Activated CD8-positive, alpha-beta memory T cell treated with anti-CD3 and anti-CD28 coated beads, Interleukin-2, amount 50 U/mL, for 24 hours (primary cell): ENCODE data around the gene PPIB.

ENCODE experiments used
- DNase-seq: peaks from one replicate; pipeline ENCODE4 v3.0.0-alpha.2; 2020; ENCODE audit errors: extremely low read depth

Gene PPIB

GRCh38 chr15:64158363-64159134, 4.3 kb downstream of the PPIB start:
- no peak for DNase-seq

- DNase-seq: no peak
Measured at GRCh38 chr15:64157599-64158125, 5.2 kb downstream of the PPIB start.

- no peak for DNase-seq
Measured at GRCh38 chr15:64156652-64157331, 6.0 kb downstream of the PPIB start.

GRCh38 chr15:64155802-64156651, 6.8 kb downstream of the PPIB start:
- no peak for DNase-seq

- peak; percentile 72 for DNase-seq
Measured at GRCh38 chr15:64153480-64154367, 9.1 kb downstream of the PPIB start.

- no peak for DNase-seq
Measured at GRCh38 chr15:64152507-64153387, 10.1 kb downstream of the PPIB start.

- DNase-seq: no peak
Measured at GRCh38 chr15:64151727-64152506, 10.9 kb downstream of the PPIB start, which contains the start of gene SNX22. Gene SNX22, plus strand, starts transcription at chr15:64151731. Its CDS starts 45 bp downstream, at chr15:64151776.

- DNase-seq: no peak
Measured at GRCh38 chr15:64149893-64150578, 12.8 kb downstream of the PPIB start.

GRCh38 chr15:64149424-64149823, 13.4 kb downstream of the PPIB start:
- no peak for DNase-seq

GRCh38 chr15:64148581-64148980, 14.2 kb downstream of the PPIB start:
- no peak for DNase-seq

GRCh38 chr15:64148168-64148567, 14.7 kb downstream of the PPIB start:
- no peak for DNase-seq

- DNase-seq: no peak
Measured at GRCh38 chr15:64146885-64147681, 15.7 kb downstream of the PPIB start.

- DNase-seq: no peak
Measured at GRCh38 chr15:64146520-64146884, 16.3 kb downstream of the PPIB start.

GRCh38 chr15:64146041-64146440, 16.8 kb downstream of the PPIB start:
- no peak for DNase-seq

GRCh38 chr15:64144565-64145281, 18.1 kb downstream of the PPIB start:
- DNase-seq: no peak

- no peak for DNase-seq
Measured at GRCh38 chr15:64144192-64144564, 18.6 kb downstream of the PPIB start.

GRCh38 chr15:64143276-64143675, 19.5 kb downstream of the PPIB start:
- no peak for DNase-seq
